22Rv1 (cell line): ENCODE results near the gene GINS3.

Source experiments
- ZFX ChIP-seq: fragments of 450-650 bp; IDR thresholded peaks from 2 replicates; pipeline ENCODE4 v1.6.1; 2017; ENCODE audit warnings: antibody characterized with exemption, borderline replicate concordance
- TF ChIP-seq, protein P1 (sequence below): fragments of 450-650 bp; IDR thresholded peaks from 2 replicates; pipeline ENCODE4 v1.5.1; 2017; ENCODE audit warnings: mild to moderate bottlenecking

GRCh38 chr16:58366247-58367031, 25.8 kb upstream of the GINS3 start:
- TF ChIP-seq, protein P1, sequence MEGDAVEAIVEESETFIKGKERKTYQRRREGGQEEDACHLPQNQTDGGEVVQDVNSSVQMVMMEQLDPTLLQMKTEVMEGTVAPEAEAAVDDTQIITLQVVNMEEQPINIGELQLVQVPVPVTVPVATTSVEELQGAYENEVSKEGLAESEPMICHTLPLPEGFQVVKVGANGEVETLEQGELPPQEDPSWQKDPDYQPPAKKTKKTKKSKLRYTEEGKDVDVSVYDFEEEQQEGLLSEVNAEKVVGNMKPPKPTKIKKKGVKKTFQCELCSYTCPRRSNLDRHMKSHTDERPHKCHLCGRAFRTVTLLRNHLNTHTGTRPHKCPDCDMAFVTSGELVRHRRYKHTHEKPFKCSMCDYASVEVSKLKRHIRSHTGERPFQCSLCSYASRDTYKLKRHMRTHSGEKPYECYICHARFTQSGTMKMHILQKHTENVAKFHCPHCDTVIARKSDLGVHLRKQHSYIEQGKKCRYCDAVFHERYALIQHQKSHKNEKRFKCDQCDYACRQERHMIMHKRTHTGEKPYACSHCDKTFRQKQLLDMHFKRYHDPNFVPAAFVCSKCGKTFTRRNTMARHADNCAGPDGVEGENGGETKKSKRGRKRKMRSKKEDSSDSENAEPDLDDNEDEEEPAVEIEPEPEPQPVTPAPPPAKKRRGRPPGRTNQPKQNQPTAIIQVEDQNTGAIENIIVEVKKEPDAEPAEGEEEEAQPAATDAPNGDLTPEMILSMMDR, result no peak
- TF ChIP-seq ZFX, result no peak
